Trophoblast cell (in vitro differentiated cells and primary cell): ENCODE results near the gene PUM2.

Source experiments
- DNase-seq, 2 donors: peaks; one replicate each; pipeline ENCODE4 v3.0.0-alpha.2; 2016
- H2AFZ ChIP-seq: 2 replicates; pipeline ENCODE4 v1.6.1; 2013; ENCODE audit warnings: low read length, moderate library complexity, mild to moderate bottlenecking; ENCODE audit not compliant: insufficient read depth, poor library complexity
- H2AK5ac ChIP-seq: 2 replicates; pipeline ENCODE4 v1.6.1; 2013; ENCODE audit warnings: mild to moderate bottlenecking, low read length
- H2BK120ac ChIP-seq: 2 replicates; pipeline ENCODE4 v1.6.1; 2013; ENCODE audit warnings: low read length, mild to moderate bottlenecking, moderate library complexity; ENCODE audit not compliant: insufficient read depth, poor library complexity
- H2BK12ac ChIP-seq: 2 replicates; pipeline ENCODE4 v1.6.1; 2013; ENCODE audit warnings: mild to moderate bottlenecking, low read length, moderate library complexity
- H2BK5ac ChIP-seq: 2 replicates; pipeline ENCODE4 v1.6.1; 2013; ENCODE audit warnings: low read length, low read depth, moderate library complexity, mild to moderate bottlenecking; ENCODE audit not compliant: poor library complexity
- H3K14ac ChIP-seq: 2 replicates; pipeline ENCODE4 v1.6.1; 2013; ENCODE audit warnings: mild to moderate bottlenecking, low read length
- H3K18ac ChIP-seq: 2 replicates; pipeline ENCODE4 v1.6.1; 2013; ENCODE audit warnings: mild to moderate bottlenecking, low read length
- H3K23ac ChIP-seq: 2 replicates; pipeline ENCODE4 v1.6.1; 2013; ENCODE audit warnings: low read length
- H3K27ac ChIP-seq: 2 replicates; pipeline ENCODE4 v1.5.1; 2013; ENCODE audit warnings: low read depth, mild to moderate bottlenecking, inconsistent platforms, low read length, moderate library complexity
- H3K27me3 ChIP-seq: 2 replicates; pipeline ENCODE4 v1.6.1; 2013; ENCODE audit warnings: inconsistent platforms, mild to moderate bottlenecking, low read length, moderate library complexity; ENCODE audit not compliant: insufficient read depth
- H3K36me3 ChIP-seq, 2 experiments: 1 replicate in 1 of 2; 2 replicates in 1 of 2; pipeline ENCODE4 v1.6.1; 2013; ENCODE audit warnings: low read length in 2 of 2, mild to moderate bottlenecking in 2 of 2, moderate library complexity in 1 of 2; ENCODE audit not compliant: insufficient read depth in 2 of 2, control insufficient read depth in 1 of 2
- H3K4ac ChIP-seq: 2 replicates; pipeline ENCODE4 v1.6.1; 2013; ENCODE audit warnings: low read depth, mild to moderate bottlenecking, low read length, moderate library complexity
- H3K4me1 ChIP-seq, 2 experiments: 1 replicate in 1 of 2; 2 replicates in 1 of 2; pipeline ENCODE4 v1.6.1; 2013; ENCODE audit warnings: low read length in 2 of 2, mild to moderate bottlenecking in 2 of 2, moderate library complexity in 1 of 2; ENCODE audit not compliant: insufficient read depth in 2 of 2, control insufficient read depth in 1 of 2
- H3K4me2 ChIP-seq: 2 replicates; pipeline ENCODE4 v1.6.1; 2013; ENCODE audit warnings: inconsistent platforms, mild to moderate bottlenecking, low read length, moderate library complexity
- H3K4me3 ChIP-seq: 2 replicates; pipeline ENCODE4 v1.5.1; 2013; ENCODE audit warnings: mild to moderate bottlenecking, low read depth, low read length, inconsistent platforms
- H3K79me1 ChIP-seq: one replicate; pipeline ENCODE4 v1.6.1; 2013; ENCODE audit warnings: low read length
- H3K79me2 ChIP-seq: 2 replicates; pipeline ENCODE4 v1.6.1; 2013; ENCODE audit warnings: low read length, mild to moderate bottlenecking; ENCODE audit not compliant: control insufficient read depth, insufficient read depth, poor library complexity
- H3K9ac ChIP-seq: 2 replicates; pipeline ENCODE4 v1.6.1; 2013; ENCODE audit warnings: mild to moderate bottlenecking, low read length
- H3K9me3 ChIP-seq: 2 replicates; pipeline ENCODE4 v1.6.1; 2013; ENCODE audit warnings: low read depth, mild to moderate bottlenecking, control low read depth, inconsistent platforms, low read length; ENCODE audit not compliant: insufficient read depth
- H4K12ac ChIP-seq: 2 replicates; pipeline ENCODE4 v1.6.1; 2013; ENCODE audit warnings: low read depth, mild to moderate bottlenecking, low read length, moderate library complexity
- H4K8ac ChIP-seq: 2 replicates; pipeline ENCODE4 v1.6.1; 2013; ENCODE audit warnings: low read depth, mild to moderate bottlenecking, low read length, moderate library complexity
- H4K91ac ChIP-seq: one replicate; pipeline ENCODE4 v1.6.1; 2013; ENCODE audit warnings: low read depth, mild to moderate bottlenecking, low read length, moderate library complexity
- WGBS: extraction: QIAGEN DNeasy Blood & Tissue Kit; methylation state at CpG from one replicate; pipeline ENCODE4 v1.1.7; 2013; ENCODE audit warnings: missing lambda C conversion rate; ENCODE audit not compliant: insufficient read length, insufficient coverage; ENCODE audit errors: extremely low coverage; 5-methylcytosine and 5-hydroxymethylcytosine counted together

Gene PUM2

GRCh38 chr2:20339012-20339411 lies 11.6 kb downstream of the PUM2 start:
- H3K9ac ChIP-seq: no peak overlapping the region
- no peak for DNase-seq
- no peak overlapping the region for H4K8ac ChIP-seq
- H2AFZ ChIP-seq: no peak overlapping the region
- H3K4me2 ChIP-seq: no peak overlapping the region
- no peaks in the 10 kb centered on the region for H3K27me3 ChIP-seq
- peaks cover 0 to 2% of the 10 kb centered on the region in 2 experiments for H3K36me3 ChIP-seq
- peaks cover 25% of the 10 kb centered on the region for H3K79me2 ChIP-seq
- no peak overlapping the region for H2AK5ac ChIP-seq
- H2BK120ac ChIP-seq: no peak overlapping the region
- no peak overlapping the region for H3K18ac ChIP-seq
- H3K4me3 ChIP-seq: no peak overlapping the region
- H3K4me1 ChIP-seq: peaks cover 0 to 5% of the 10 kb centered on the region in 2 experiments
- no peak overlapping the region for H4K91ac ChIP-seq
- no peak overlapping the region for H3K27ac ChIP-seq
- no CpG with 5 or more reads among the region's 1 CpG for WGBS
- H3K4ac ChIP-seq: no peak overlapping the region
- no peak overlapping the region for H3K23ac ChIP-seq
- H2BK12ac ChIP-seq: no peak overlapping the region
- no peaks in the 10 kb centered on the region for H3K9me3 ChIP-seq
- no peak overlapping the region for H4K12ac ChIP-seq
- H3K79me1 ChIP-seq: no peaks in the 10 kb centered on the region
- H2BK5ac ChIP-seq: no peak overlapping the region
- H3K14ac ChIP-seq: no peak overlapping the region

- no CpG with 5 or more reads among the region's 5 CpGs for WGBS
- H4K91ac ChIP-seq: no peak overlapping the region
- H3K79me2 ChIP-seq: peaks cover 20% of the 10 kb centered on the region
- no peak overlapping the region for H2BK120ac ChIP-seq
- H3K27ac ChIP-seq: peak overlapping the region; percentile 25
- no peak overlapping the region for H2BK5ac ChIP-seq
- H2BK12ac ChIP-seq: no peak overlapping the region
- H3K27me3 ChIP-seq: no peaks in the 10 kb centered on the region
- H2AK5ac ChIP-seq: no peak overlapping the region
- no peak overlapping the region for H2AFZ ChIP-seq
- no peak overlapping the region for H3K9ac ChIP-seq
- no peaks in the 10 kb centered on the region for H3K9me3 ChIP-seq
- H4K8ac ChIP-seq: no peak overlapping the region
- H3K79me1 ChIP-seq: no peaks in the 10 kb centered on the region
- no peak overlapping the region for H4K12ac ChIP-seq
- H3K14ac ChIP-seq: no peak overlapping the region
- no peak overlapping the region for H3K4me3 ChIP-seq
- peak overlapping the region; percentile 89 for H3K4ac ChIP-seq
- H3K4me2 ChIP-seq: no peak overlapping the region
- DNase-seq: no peak
- peaks cover 0 to 2% of the 10 kb centered on the region in 2 experiments for H3K4me1 ChIP-seq
- H3K23ac ChIP-seq: no peak overlapping the region
- H3K36me3 ChIP-seq: peaks cover 2% of the 10 kb centered on the region in 2 experiments
- H3K18ac ChIP-seq: no peak overlapping the region
Observed at GRCh38 chr2:20334605-20335203, 15.9 kb downstream of the PUM2 start.

- no peak overlapping the region for H3K9ac ChIP-seq
- no peak overlapping the region for H3K4me3 ChIP-seq
- DNase-seq: no peak
- no peak overlapping the region for H2BK5ac ChIP-seq
- H3K4ac ChIP-seq: peak overlapping the region; percentile 96
- H3K27me3 ChIP-seq: no peaks in the 10 kb centered on the region
- H3K18ac ChIP-seq: no peak overlapping the region
- no peak overlapping the region for H2AK5ac ChIP-seq
- no peak overlapping the region for H3K4me2 ChIP-seq
- no peak overlapping the region for H2BK12ac ChIP-seq
- no peaks in the 10 kb centered on the region for H3K79me1 ChIP-seq
- H2BK120ac ChIP-seq: no peak overlapping the region
- peaks cover 2% of the 10 kb centered on the region in 2 experiments for H3K4me1 ChIP-seq
- H4K91ac ChIP-seq: no peak overlapping the region
- H4K12ac ChIP-seq: no peak overlapping the region
- H3K9me3 ChIP-seq: no peaks in the 10 kb centered on the region
- H3K27ac ChIP-seq: no peak overlapping the region
- no peak overlapping the region for H3K23ac ChIP-seq
- no peak overlapping the region for H3K14ac ChIP-seq
- H3K36me3 ChIP-seq: peaks cover 2 to 4% of the 10 kb centered on the region in 2 experiments
- H3K79me2 ChIP-seq: peaks cover 21% of the 10 kb centered on the region
- H2AFZ ChIP-seq: no peak overlapping the region
- no CpG with 5 or more reads among the region's 4 CpGs for WGBS
- H4K8ac ChIP-seq: no peak overlapping the region
Observed at GRCh38 chr2:20333738-20334137, 16.9 kb downstream of the PUM2 start.

DNA sequence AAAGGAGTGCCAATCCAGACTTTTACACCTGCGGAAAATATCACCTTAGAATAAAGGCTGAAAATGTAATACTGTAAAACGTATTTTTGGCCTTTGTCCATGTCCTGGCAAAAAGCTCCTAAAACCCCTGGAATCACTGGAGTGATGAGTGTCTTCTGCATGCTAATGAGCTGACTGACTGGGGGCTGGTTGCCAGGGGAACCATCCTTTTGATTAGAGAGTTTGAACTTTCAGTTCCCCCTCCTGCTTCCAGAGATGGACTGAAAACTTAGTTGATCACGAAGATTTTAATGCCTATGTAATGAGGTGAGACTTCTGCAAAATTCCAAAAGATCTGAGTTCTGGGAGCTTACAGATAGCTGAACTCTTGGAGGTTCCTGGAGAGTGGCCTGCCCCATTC lies 20.5 kb downstream of the PUM2 start:
- no peak overlapping the region for H4K12ac ChIP-seq
- peaks cover 20% of the 10 kb centered on the region for H3K79me2 ChIP-seq
- H3K79me1 ChIP-seq: no peaks in the 10 kb centered on the region
- H2AK5ac ChIP-seq: no peak overlapping the region
- no peak overlapping the region for H4K8ac ChIP-seq
- no peak overlapping the region for H2AFZ ChIP-seq
- H4K91ac ChIP-seq: no peak overlapping the region
- H3K4me2 ChIP-seq: no peak overlapping the region
- H2BK5ac ChIP-seq: no peak overlapping the region
- no peaks in the 10 kb centered on the region for H3K27me3 ChIP-seq
- peaks cover 6 to 7% of the 10 kb centered on the region in 2 experiments for H3K4me1 ChIP-seq
- H3K9ac ChIP-seq: no peak overlapping the region
- no peak overlapping the region for H3K18ac ChIP-seq
- no peaks in the 10 kb centered on the region for H3K9me3 ChIP-seq
- peak overlapping the region; percentile 94 for H3K4ac ChIP-seq
- no peak overlapping the region for H3K4me3 ChIP-seq
- no peak overlapping the region for H3K23ac ChIP-seq
- H3K14ac ChIP-seq: no peak overlapping the region
- no peak overlapping the region for H2BK12ac ChIP-seq
- no peak overlapping the region for H3K27ac ChIP-seq
- WGBS: no CpG with 5 or more reads among the region's 3 CpGs
- no peak overlapping the region for H2BK120ac ChIP-seq
- no peak for DNase-seq
- peaks cover 0 to 4% of the 10 kb centered on the region in 2 experiments for H3K36me3 ChIP-seq
